ENCODE data around the gene NEB.
"Not testable (repeated sequence)": the region's sequence is repeated elsewhere in the genome, so short reads cannot be mapped to it uniquely, and the experiment has no call there.

Gene NEB

DNA sequence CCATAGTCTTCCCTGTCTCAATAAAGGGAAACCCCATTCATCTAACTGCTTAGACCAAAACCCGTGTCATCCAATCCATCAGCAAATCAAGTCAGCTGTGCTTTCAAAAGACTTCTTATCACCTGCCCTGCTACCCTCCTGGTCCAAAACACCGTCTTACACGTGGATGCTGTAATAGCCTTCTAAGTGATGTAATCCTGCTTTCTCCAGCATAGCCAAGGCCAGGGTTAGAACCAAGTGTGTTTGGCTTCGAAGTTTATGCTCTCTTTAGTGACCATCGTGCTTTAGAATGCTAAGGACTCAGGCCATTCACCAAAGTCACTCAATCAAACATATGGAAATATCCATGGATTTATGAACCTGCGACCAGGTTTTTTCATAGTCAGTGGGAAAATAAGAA is 25.5 kb downstream of the NEB start:
- Mint-ChIP-seq H3K4me3 (no peak overlapping the region), H3K9me3 (peaks cover 0 to 2% of the 10 kb centered on the region in 2 donors), H3K4me1 (ENCODE audit: low read depth in 2 of 2) (peaks cover 0 to 1% of the 10 kb centered on the region in 2 donors), H3K27ac (no peak overlapping the region), H3K36me3 (ENCODE audit: insufficient read depth) (no peaks in the 10 kb centered on the region), H3K27me3 (peaks cover 18 to 21% of the 10 kb centered on the region in 2 donors)
- DNase-seq: no peak
- no peak for ATAC-seq (replicated peaks)

DNA sequence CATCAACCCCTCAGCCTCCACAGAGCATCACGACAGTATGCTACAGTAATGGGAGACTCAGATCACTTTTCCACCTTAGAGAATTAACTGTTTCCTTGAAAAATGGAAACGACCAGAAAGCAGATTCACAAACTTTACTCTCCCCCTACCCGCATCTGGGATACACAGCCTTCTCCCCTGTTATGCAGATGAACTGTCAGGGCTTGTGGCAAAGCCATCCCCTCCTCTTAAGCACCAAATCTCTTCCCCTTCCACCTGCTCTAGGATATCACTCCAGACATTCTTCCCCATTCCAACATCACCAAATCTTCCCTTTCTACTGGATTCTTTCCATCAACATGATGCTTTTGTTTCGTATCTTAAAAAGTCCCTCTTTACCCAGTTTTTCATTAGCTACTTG is 26.4 kb downstream of the NEB start:
- H3K4me1 Mint-ChIP-seq (ENCODE audit: low read depth in 2 of 2): peaks cover 0 to 1% of the 10 kb centered on the region in 2 donors
- no peaks in the 10 kb centered on the region for H3K36me3 Mint-ChIP-seq (ENCODE audit: insufficient read depth)
- H3K9me3 Mint-ChIP-seq: peaks cover 0 to 2% of the 10 kb centered on the region in 2 donors
- H3K4me3 Mint-ChIP-seq: no peak overlapping the region
- no peak overlapping the region for H3K27ac Mint-ChIP-seq
- ATAC-seq (replicated peaks) (no peak), DNase-seq (no peak)
- peaks cover 18 to 21% of the 10 kb centered on the region in 2 donors for H3K27me3 Mint-ChIP-seq

GRCh38 chr2:151704480-151704961 is 29.8 kb downstream of the NEB start:
- DNase-seq; H3K9me3 Mint-ChIP-seq; H3K36me3 Mint-ChIP-seq (ENCODE audit: insufficient read depth); ATAC-seq (replicated peaks); H3K27ac Mint-ChIP-seq; H3K4me1 Mint-ChIP-seq (ENCODE audit: low read depth in 2 of 2); H3K4me3 Mint-ChIP-seq: not testable (repeated sequence)
- H3K27me3 Mint-ChIP-seq: peaks cover 18 to 21% of the 10 kb centered on the region in 2 donors

GRCh38 chr2:151698134-151698533 is 36.1 kb downstream of the NEB start:
- H3K4me1 Mint-ChIP-seq (ENCODE audit: low read depth in 2 of 2); DNase-seq; H3K27ac Mint-ChIP-seq; H3K36me3 Mint-ChIP-seq (ENCODE audit: insufficient read depth); H3K9me3 Mint-ChIP-seq; H3K27me3 Mint-ChIP-seq; ATAC-seq (replicated peaks); H3K4me3 Mint-ChIP-seq: not testable (repeated sequence)

DNA sequence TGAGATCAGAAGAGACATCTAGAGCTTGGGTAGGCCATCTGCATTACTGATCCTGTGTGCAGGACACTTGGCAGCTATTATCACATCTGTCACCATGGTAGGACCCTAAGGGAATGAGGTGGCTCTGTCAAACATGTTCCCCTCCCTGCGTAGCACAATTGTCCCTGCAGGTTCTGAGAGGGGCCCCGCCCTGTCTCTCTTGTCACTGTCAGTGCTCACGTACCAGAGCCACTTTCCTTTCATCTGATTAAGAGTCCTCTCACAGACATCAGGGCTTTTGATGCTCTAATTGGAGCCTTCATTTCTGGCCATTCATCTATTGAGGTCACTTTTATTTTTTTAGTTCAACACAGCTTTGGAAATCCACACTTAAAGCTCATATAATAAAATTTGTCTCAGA is 38.5 kb downstream of the NEB start:
- Mint-ChIP-seq H3K27ac (peak overlapping the region in 1 of 2 donors; percentile 64), H3K9me3 (no peaks in the 10 kb centered on the region), H3K27me3 (no peaks in the 10 kb centered on the region), H3K4me1 (ENCODE audit: low read depth in 2 of 2) (peaks cover 0 to 3% of the 10 kb centered on the region in 2 donors), H3K4me3 (no peak overlapping the region), H3K36me3 (ENCODE audit: insufficient read depth) (no peaks in the 10 kb centered on the region)
- DNase-seq (no peak), ATAC-seq (replicated peaks) (no peak)

DNA sequence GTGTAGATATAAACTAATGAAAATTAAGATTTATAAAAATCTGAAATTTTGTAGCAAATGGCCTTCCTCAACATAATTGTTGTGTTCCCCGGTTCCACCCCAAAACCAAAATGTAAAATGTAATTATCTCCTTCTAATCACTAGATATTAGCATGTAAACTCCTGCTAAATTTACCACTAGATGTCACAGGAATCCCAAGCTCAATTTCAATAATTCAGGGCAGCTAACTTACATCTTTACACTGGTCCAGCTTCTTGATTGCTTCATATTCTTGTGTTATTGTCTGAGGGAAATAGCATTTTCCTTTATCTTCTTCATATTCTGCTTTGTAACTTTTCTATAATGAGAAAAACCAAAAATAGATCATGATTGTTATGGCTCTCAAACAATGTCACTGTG is 42.6 kb downstream of the NEB start:
- Mint-ChIP-seq H3K4me3 (no peak overlapping the region), H3K27ac (no peak overlapping the region), H3K9me3 (no peaks in the 10 kb centered on the region), H3K4me1 (ENCODE audit: low read depth in 2 of 2) (peaks cover 0 to 3% of the 10 kb centered on the region in 2 donors), H3K36me3 (ENCODE audit: insufficient read depth) (no peaks in the 10 kb centered on the region), H3K27me3 (no peaks in the 10 kb centered on the region)
- DNase-seq: no peak
- ATAC-seq (replicated peaks): no peak

GRCh38 chr2:151688719-151689118 is 45.6 kb downstream of the NEB start:
- no peak overlapping the region for H3K4me3 Mint-ChIP-seq
- ATAC-seq (replicated peaks): no peak
- H3K27me3 Mint-ChIP-seq: no peaks in the 10 kb centered on the region
- H3K4me1 Mint-ChIP-seq (ENCODE audit: low read depth in 2 of 2): no peaks in the 10 kb centered on the region
- H3K36me3 Mint-ChIP-seq (ENCODE audit: insufficient read depth): no peaks in the 10 kb centered on the region
- H3K27ac Mint-ChIP-seq: no peak overlapping the region
- DNase-seq: no peak
- no peaks in the 10 kb centered on the region for H3K9me3 Mint-ChIP-seq

DNA sequence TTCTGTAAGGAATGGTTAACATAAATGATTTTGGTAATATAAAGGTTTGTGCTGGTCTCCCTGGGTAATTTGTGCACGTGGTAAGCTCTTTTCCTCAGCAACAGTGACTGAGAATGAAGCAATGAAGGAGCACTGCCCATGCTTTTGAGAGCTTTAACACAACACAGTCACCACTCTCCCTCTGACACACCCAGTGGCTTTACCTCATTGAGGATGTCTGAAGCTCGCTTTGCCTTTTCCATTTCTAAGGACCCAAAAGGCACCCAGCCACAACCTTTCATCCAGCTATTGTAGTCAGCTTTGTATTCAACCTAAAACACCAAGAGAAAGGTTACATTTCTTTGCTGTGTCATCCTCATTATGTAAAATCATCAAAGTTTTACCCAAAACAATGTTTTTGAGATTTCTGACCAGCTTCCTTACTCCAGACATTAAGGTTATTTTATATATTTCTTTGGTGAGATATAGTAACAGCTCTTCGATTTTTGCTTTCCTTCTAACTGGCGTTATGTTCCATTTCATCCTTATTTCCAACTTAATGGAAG is 51.7 kb downstream of the NEB start:
- Mint-ChIP-seq H3K36me3 (ENCODE audit: insufficient read depth) (no peaks in the 10 kb centered on the region), H3K4me1 (ENCODE audit: low read depth in 2 of 2) (no peaks in the 10 kb centered on the region), H3K4me3 (no peak overlapping the region), H3K27ac (no peak overlapping the region), H3K27me3 (peaks cover 0 to 5% of the 10 kb centered on the region in 2 donors), H3K9me3 (no peaks in the 10 kb centered on the region)
- ATAC-seq (replicated peaks) (no peak), DNase-seq (no peak)

- Mint-ChIP-seq H3K36me3 (ENCODE audit: insufficient read depth) (no peaks in the 10 kb centered on the region), H3K4me3 (no peak overlapping the region), H3K4me1 (ENCODE audit: low read depth in 2 of 2) (no peaks in the 10 kb centered on the region), H3K27me3 (peaks cover 0 to 7% of the 10 kb centered on the region in 2 donors), H3K27ac (no peak overlapping the region), H3K9me3 (no peaks in the 10 kb centered on the region)
- ATAC-seq (replicated peaks) (no peak), DNase-seq (no peak)
Observed at GRCh38 chr2:151681051-151681450, 53.2 kb downstream of the NEB start.

DNA sequence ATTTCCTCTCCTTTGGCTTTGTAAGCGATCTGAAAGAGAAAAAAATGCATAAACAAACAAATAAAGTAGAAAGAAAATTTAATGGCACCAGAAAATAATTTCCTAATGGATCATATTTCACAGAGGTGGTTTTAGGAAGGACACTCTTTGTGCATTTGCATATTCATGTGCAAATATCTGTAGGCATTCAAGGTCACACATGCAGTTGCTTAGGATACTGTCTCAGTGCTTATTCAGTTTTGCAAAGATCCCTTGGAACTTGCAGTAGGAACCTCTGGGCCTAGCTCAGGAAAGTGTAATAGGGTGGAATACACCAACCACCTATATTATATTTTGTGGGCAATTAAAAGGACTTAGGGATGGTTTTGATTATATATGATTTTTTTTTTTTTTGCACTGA is 54.3 kb downstream of the NEB start:
- Mint-ChIP-seq H3K36me3 (ENCODE audit: insufficient read depth) (no peaks in the 10 kb centered on the region), H3K27me3 (peaks cover 0 to 7% of the 10 kb centered on the region in 2 donors), H3K4me1 (ENCODE audit: low read depth in 2 of 2) (no peaks in the 10 kb centered on the region), H3K4me3 (no peak overlapping the region), H3K27ac (no peak overlapping the region), H3K9me3 (no peaks in the 10 kb centered on the region)
- ATAC-seq (replicated peaks) (no peak), DNase-seq (no peak)

DNA sequence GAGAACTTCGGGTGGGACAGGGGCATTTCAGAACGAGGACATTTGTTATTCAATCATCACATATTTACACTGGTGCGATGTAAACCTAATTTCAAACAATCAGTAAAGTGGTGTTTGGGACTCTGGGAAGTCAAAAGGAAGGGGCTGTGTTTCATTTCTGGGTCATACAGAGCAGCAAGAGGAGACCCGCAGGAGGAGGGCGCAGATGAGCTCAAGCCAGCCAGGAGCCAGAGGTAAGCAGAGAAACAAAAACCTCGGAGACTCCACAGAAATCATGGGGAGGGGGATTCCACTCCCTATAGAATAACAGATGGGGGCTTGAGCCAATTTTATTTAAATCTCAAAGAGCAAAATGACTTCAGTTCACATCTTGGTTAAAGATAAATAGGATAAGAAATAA is 55.4 kb downstream of the NEB start:
- Mint-ChIP-seq H3K36me3 (ENCODE audit: insufficient read depth) (no peaks in the 10 kb centered on the region), H3K9me3 (no peaks in the 10 kb centered on the region), H3K27ac (no peak overlapping the region), H3K4me1 (ENCODE audit: low read depth in 2 of 2) (no peaks in the 10 kb centered on the region), H3K4me3 (no peak overlapping the region), H3K27me3 (peaks cover 0 to 7% of the 10 kb centered on the region in 2 donors)
- DNase-seq: no peak
- ATAC-seq (replicated peaks): no peak

DNA sequence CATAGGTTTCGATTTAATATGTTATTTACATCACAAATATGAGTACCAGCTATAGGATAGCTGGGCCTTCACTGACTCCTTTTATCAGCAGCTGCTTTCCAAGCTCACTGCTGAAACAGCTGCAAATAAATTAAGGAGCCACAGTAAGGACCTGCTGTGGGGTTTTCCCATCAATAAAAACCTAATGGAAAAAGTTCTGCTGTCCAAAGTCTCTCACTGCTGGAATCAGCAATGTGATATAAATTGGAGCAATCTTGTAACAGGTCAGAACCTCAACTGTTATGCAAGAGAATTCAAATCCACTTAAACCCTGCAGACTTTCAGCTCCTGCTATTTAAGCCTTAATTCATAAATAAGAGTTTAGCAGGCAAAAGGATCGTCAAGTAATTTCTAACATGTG is 61.3 kb downstream of the NEB start:
- no peak overlapping the region for H3K4me3 Mint-ChIP-seq
- no peak overlapping the region for H3K27ac Mint-ChIP-seq
- DNase-seq (no peak), ATAC-seq (replicated peaks) (no peak)
- no peaks in the 10 kb centered on the region for H3K9me3 Mint-ChIP-seq
- peaks cover 15 to 25% of the 10 kb centered on the region in 2 donors for H3K4me1 Mint-ChIP-seq (ENCODE audit: low read depth in 2 of 2)
- no peaks in the 10 kb centered on the region for H3K36me3 Mint-ChIP-seq (ENCODE audit: insufficient read depth)
- peaks cover 0 to 7% of the 10 kb centered on the region in 2 donors for H3K27me3 Mint-ChIP-seq

- Mint-ChIP-seq H3K4me3 (no peak overlapping the region), H3K9me3 (no peaks in the 10 kb centered on the region), H3K27me3 (no peaks in the 10 kb centered on the region), H3K27ac (no peak overlapping the region), H3K36me3 (ENCODE audit: insufficient read depth) (no peaks in the 10 kb centered on the region), H3K4me1 (ENCODE audit: low read depth in 2 of 2) (peaks cover 15 to 25% of the 10 kb centered on the region in 2 donors)
- DNase-seq: no peak
- ATAC-seq (replicated peaks): no peak
Observed at GRCh38 chr2:151672277-151672676, 62.0 kb downstream of the NEB start.

GRCh38 chr2:151670846-151671597 is 63.3 kb downstream of the NEB start:
- Mint-ChIP-seq H3K4me1 (ENCODE audit: low read depth in 2 of 2) (peaks cover 15 to 25% of the 10 kb centered on the region in 2 donors), H3K27me3 (no peaks in the 10 kb centered on the region), H3K4me3 (no peak overlapping the region), H3K36me3 (ENCODE audit: insufficient read depth) (no peaks in the 10 kb centered on the region), H3K27ac (peak overlapping the region in 1 of 2 donors; percentile 77), H3K9me3 (no peaks in the 10 kb centered on the region)
- no peak for ATAC-seq (replicated peaks)
- DNase-seq: no peak

All from effector memory CD8-positive, alpha-beta T cell (primary cell).